K562 (cell line): ENCODE measurements around the gene TCEAL9. TPM values are rescaled to one million over a fixed set of nuclear protein-coding genes. Genes with fewer than 3 reads are reported as not detected.
A peak's percentile ranks its signal among the peaks of the same experiment; 100 is the strongest.

Experiments used
- ATAC-seq: fragments of 200-7000 bp; cut with Tn5 transposase; 3 replicates; pipeline ENCODE4 v1.9.1; 2020; ENCODE audit warnings: moderate library complexity
- BruUV-seq: library from RNA; stranded (reverse); fragments of 400-500 nt; replicated peaks from 2 replicates; lab custom pipeline; 2021; lab: Mats Ljungman, UMichigan
- CTCF ChIA-PET: fragments of 300-600 bp; formaldehyde crosslinking; extraction: SDS; loops from one replicate; lab custom pipeline; 2021; ENCODE audit warnings: low intra/inter-chr PET ratio; lab: Yijun Ruan, JAX
- POLR2A ChIA-PET: fragments of 300-600, 350-650 bp; sonication (Branson Sonifier 250); formaldehyde crosslinking; extraction: SDS; loops from one replicate; lab custom pipeline; 2021; ENCODE audit warnings: antibody characterized with exemption, inconsistent platforms; lab: Yijun Ruan, JAX
- DNase-seq, 4 experiments: peaks; one replicate each; pipeline versions ENCODE4 v3.0.0 to v3.0.0-alpha.2; 2011 to 2018; ENCODE audit warnings: low spot score in 3 of 4, mixed read lengths in 3 of 4; ENCODE audit errors: extremely low read depth in 1 of 4
- FAIRE-seq: peaks from 2 replicates; lab custom pipeline; 2011; peaks lifted over from hg19 to GRCh38; lab: Jason Lieb, UNC
- H2AFZ ChIP-seq: 2 replicates; pipeline ENCODE4 v1.6.0; 2011; ENCODE audit warnings: low read depth, low read length, control low read depth, inconsistent platforms
- H3K27ac ChIP-seq: fragments of 200-600 bp; 3 replicates; pipeline ENCODE4 v1.8.0; 2011; ENCODE audit warnings: low read depth, mild to moderate bottlenecking, control low read depth, inconsistent platforms, low read length, moderate library complexity, mixed read lengths; ENCODE audit errors: extremely low read depth
- H3K27me3 ChIP-seq, 2 experiments: fragments of 300-600 bp in 1 of 2; 2 replicates in 1 of 2; 3 replicates in 1 of 2; pipeline versions ENCODE4 v1.6.0 to v1.8.0; 2011; ENCODE audit warnings: inconsistent platforms in 2 of 2, low read length in 2 of 2, mild to moderate bottlenecking in 1 of 2, mixed read lengths in 1 of 2, moderate library complexity in 1 of 2; ENCODE audit not compliant: control insufficient read depth in 2 of 2, insufficient read depth in 2 of 2
- H3K36me3 ChIP-seq: fragments of 300-600 bp; 3 replicates; pipeline ENCODE4 v1.8.0; 2011; ENCODE audit warnings: mild to moderate bottlenecking, low read length, inconsistent platforms; ENCODE audit not compliant: control insufficient read depth, insufficient read depth
- H3K4me1 ChIP-seq, 2 experiments: fragments of 200-600 bp in 1 of 2; replicated peaks in 1 of 2; 2 replicates in 1 of 2; 3 replicates in 1 of 2; pipeline versions ENCODE4 v1.5.1 to v1.8.0; 2011; ENCODE audit warnings: inconsistent platforms in 2 of 2, low read length in 2 of 2, mild to moderate bottlenecking in 1 of 2, mixed read lengths in 1 of 2, moderate library complexity in 1 of 2; ENCODE audit not compliant: control insufficient read depth in 2 of 2, insufficient read depth in 2 of 2
- H3K4me2 ChIP-seq: 2 replicates; pipeline ENCODE4 v1.6.1; 2011; ENCODE audit warnings: low read length, control low read depth, inconsistent platforms, mixed read lengths; ENCODE audit not compliant: insufficient read depth
- H3K4me3 ChIP-seq: fragments of 200-600 bp; sonication (generic), shearing (Covaris generic); 2 replicates; pipeline ENCODE4 v1.5.1; 2016; ENCODE audit warnings: control low read depth, inconsistent platforms
- H3K79me2 ChIP-seq: fragments of 200-600 bp; 3 replicates; pipeline ENCODE4 v1.8.0; 2011; ENCODE audit warnings: low read length, inconsistent platforms; ENCODE audit not compliant: control insufficient read depth, insufficient read depth
- H3K9ac ChIP-seq, 2 experiments: 2 replicates each; pipeline versions ENCODE4 v1.6.0 to v1.6.1; 2011; ENCODE audit warnings: low read depth in 2 of 2, low read length in 2 of 2, control low read depth in 1 of 2, inconsistent platforms in 1 of 2, mild to moderate bottlenecking in 1 of 2, mixed read lengths in 1 of 2; ENCODE audit not compliant: insufficient read depth in 1 of 2
- H3K9me1 ChIP-seq: one replicate; pipeline ENCODE4 v1.6.0; 2011; ENCODE audit warnings: inconsistent platforms, mild to moderate bottlenecking, low read length, moderate library complexity; ENCODE audit not compliant: control insufficient read depth, insufficient read depth
- H3K9me3 ChIP-seq: replicated peaks from 2 replicates; pipeline ENCODE4 v1.5.1; 2011; ENCODE audit warnings: low read depth, low read length, inconsistent platforms; ENCODE audit not compliant: control insufficient read depth, insufficient read depth
- H4K20me1 ChIP-seq: replicated peaks from 2 replicates; pipeline ENCODE4 v1.6.1; 2011; ENCODE audit warnings: low read length, inconsistent platforms, mixed read lengths; ENCODE audit not compliant: control insufficient read depth, insufficient read depth
- ATF3 ChIP-seq, 2 experiments: fragments of 450-650 bp in 1 of 2; sonication (generic) in 1 of 2; formaldehyde crosslinking in 1 of 2; IDR thresholded peaks in 1 of 2; conservative IDR thresholded peaks in 1 of 2; 2 replicates each; pipeline versions ENCODE4 v1.6.1 to v1.8.1; 2016 to 2023; ENCODE audit warnings: mild to moderate bottlenecking in 2 of 2, moderate library complexity in 2 of 2, inconsistent platforms in 1 of 2, missing genetic modification reagents in 1 of 2
- RNF219 ChIP-seq: fragments of 250-450 bp; sonication (Bioruptor Pico); IDR thresholded peaks from 2 replicates; pipeline ENCODE4 v1.5.0; 2022; ENCODE audit warnings: mild to moderate bottlenecking
- WGBS: fragments of 100-300 bp; shearing (Covaris generic); methylation state at CpG from one replicate; pipeline ENCODE4 v1.1.6; 2016; ENCODE audit warnings: low coverage, mixed read lengths; ENCODE audit not compliant: insufficient coverage; ENCODE audit errors: missing lambda C conversion rate; 5-methylcytosine and 5-hydroxymethylcytosine counted together
- in situ Hi-C: fragments of 300-500 bp; cut with MboI; formaldehyde crosslinking; loops from 4 replicates; pipeline ENCODE4 v1.15.0; 2018; ENCODE audit warnings: inconsistent platforms, mixed read lengths
- intact Hi-C: fragments of 100-400 bp; cut with micrococcal nuclease; formaldehyde crosslinking; loops from 2 replicates; pipeline ENCODE4 v1.14.2; 2022
- polyA plus RNA-seq, 8 experiments: library from polyadenylated mRNA; depleted of rRNA in 4 of 8; stranded (reverse) in 5 of 8; unstranded in 3 of 8; fragments of >200 nt; fragmentation: Nextera tagmentation in 2 of 8; fragmentation: Illumina TruSeq in 1 of 8; extraction: Ambion mirVana in 2 of 8; extraction: Trizol in 1 of 8; gene quantifications; 2 replicates each; pipeline versions ENCODE4 v1.2.1 to v1.2.3, GENCODE V29; 2011 to 2014; ENCODE audit warnings: inconsistent platforms in 1 of 8, missing spikeins in 1 of 8
- total RNA-seq, 7 experiments: library from RNA; depleted of rRNA in 6 of 7; stranded (reverse); fragments of >200 nt in 6 of 7; fragmentation: Illumina TruSeq in 2 of 7; extraction: Trizol in 2 of 7; gene quantifications; 2 replicates each; pipeline versions ENCODE4 v1.2.1 to v1.2.3, GENCODE V29; 2011 to 2021; ENCODE audit warnings: low replicate concordance in 1 of 7

TCEAL9 gene
- total and polyA plus RNA-seq, 9 of the 15 experiments (the other 6 are each of a cell fraction or from before 2014, with no cell fraction given) = 16.2 to 106 (median 69.6) TPM

- H3K9me3 ChIP-seq = no peaks in the 10 kb centered on the region
- 13% methylated on average over 2 of the region's 2 CpGs for WGBS
- POLR2A ChIA-PET = no interaction called here
Observed at GRCh38 chrX:103360916-103361315, 4.6 kb downstream of the TCEAL9 start.

More at GRCh38 chrX:103360916-103361315, 4.6 kb downstream of the TCEAL9 start:
- no peak for DNase-seq
- CTCF ChIA-PET = no interaction called here
- TF ChIP-seq ATF3 (IDR thresholded peaks at IDR 0.05) = peak; percentile 52
- no peak for TF ChIP-seq ATF3 (CRISPR knock-in tag; conservative IDR thresholded peaks at IDR 0.05)
- no peak for TF ChIP-seq RNF219 (CRISPR knock-in tag)
- no peak overlapping the region for H3K9ac ChIP-seq
- FAIRE-seq = no peak
- no peaks in the 10 kb centered on the region for H3K27me3 ChIP-seq
- intact Hi-C loops (no loop called here), in situ Hi-C loops (no loop called here)
- no peak overlapping the region for H3K27ac ChIP-seq
- no peak overlapping the region for H3K4me3 ChIP-seq
- peaks cover 4% of the 10 kb centered on the region; the same call in 1 of the 3 replicates for H3K36me3 ChIP-seq
- peaks cover 0 to 6% of the 10 kb centered on the region in 2 experiments; a peak in 2 of 5 replicates for H3K4me1 ChIP-seq
- H3K79me2 ChIP-seq = peaks cover 18% of the 10 kb centered on the region
- ATAC-seq = no peak
- no peak overlapping the region for H2AFZ ChIP-seq
- H3K9me1 ChIP-seq = no peaks in the 10 kb centered on the region
- H3K4me2 ChIP-seq = no peak overlapping the region
- no TSS peak for BruUV-seq
- no peaks in the 10 kb centered on the region for H4K20me1 ChIP-seq
